GM23338 (cell line): ENCODE data around the gene SYT13.

Experiments used
- EZH2 ChIP-seq: fragments of 200-600 bp; sonication (generic); IDR thresholded peaks from one replicate; pipeline ENCODE4 v1.8.0; 2017; ENCODE audit warnings: antibody characterized with exemption, mild to moderate bottlenecking, low read depth; ENCODE audit not compliant: unreplicated experiment
- EZH2phosphoT487 ChIP-seq: fragments of 200-600 bp; sonication (generic); IDR thresholded peaks from one replicate; pipeline ENCODE4 v1.8.1; 2018; ENCODE audit warnings: antibody characterized with exemption; ENCODE audit not compliant: unreplicated experiment
- REST ChIP-seq: IDR thresholded peaks from one replicate; pipeline ENCODE4 v1.6.1; 2018; ENCODE audit warnings: antibody characterized with exemption; ENCODE audit not compliant: unreplicated experiment
- TF ChIP-seq, protein P1 (sequence below), 2 experiments: fragments of 200-600 bp in 1 of 2; sonication (generic) in 1 of 2; conservative IDR thresholded peaks; 2 replicates each; pipeline versions ENCODE4 v1.5.1 to v1.6.1; 2016 to 2017; ENCODE audit warnings: antibody characterized with exemption in 2 of 2, low read depth in 2 of 2, mild to moderate bottlenecking in 2 of 2, moderate library complexity in 1 of 2
- TF ChIP-seq, protein P2 (sequence below): IDR thresholded peaks from 2 replicates; pipeline ENCODE4 v1.6.1; 2016; ENCODE audit warnings: antibody characterized with exemption

DNA sequence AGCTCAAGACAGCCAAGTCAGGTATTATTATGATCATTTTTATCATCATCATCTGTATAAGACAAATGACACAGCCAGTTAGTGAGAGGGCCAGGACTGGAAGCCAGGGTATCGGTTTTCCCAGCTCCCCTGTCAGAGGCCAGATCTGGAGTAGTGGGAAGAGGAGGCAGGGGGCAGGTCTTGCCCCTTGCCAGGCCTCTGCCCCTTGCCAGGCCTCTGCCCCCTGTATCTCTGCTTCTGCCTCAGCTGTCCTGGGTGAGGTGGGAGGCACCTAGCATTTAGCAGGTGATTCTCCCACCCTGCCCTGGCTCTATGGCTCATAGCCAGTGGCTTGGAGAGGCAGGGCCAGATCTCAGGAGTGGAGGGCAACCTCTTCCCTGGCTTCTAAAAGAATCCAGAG is 72.4 kb downstream of the SYT13 start:
- TF ChIP-seq, protein P1, sequence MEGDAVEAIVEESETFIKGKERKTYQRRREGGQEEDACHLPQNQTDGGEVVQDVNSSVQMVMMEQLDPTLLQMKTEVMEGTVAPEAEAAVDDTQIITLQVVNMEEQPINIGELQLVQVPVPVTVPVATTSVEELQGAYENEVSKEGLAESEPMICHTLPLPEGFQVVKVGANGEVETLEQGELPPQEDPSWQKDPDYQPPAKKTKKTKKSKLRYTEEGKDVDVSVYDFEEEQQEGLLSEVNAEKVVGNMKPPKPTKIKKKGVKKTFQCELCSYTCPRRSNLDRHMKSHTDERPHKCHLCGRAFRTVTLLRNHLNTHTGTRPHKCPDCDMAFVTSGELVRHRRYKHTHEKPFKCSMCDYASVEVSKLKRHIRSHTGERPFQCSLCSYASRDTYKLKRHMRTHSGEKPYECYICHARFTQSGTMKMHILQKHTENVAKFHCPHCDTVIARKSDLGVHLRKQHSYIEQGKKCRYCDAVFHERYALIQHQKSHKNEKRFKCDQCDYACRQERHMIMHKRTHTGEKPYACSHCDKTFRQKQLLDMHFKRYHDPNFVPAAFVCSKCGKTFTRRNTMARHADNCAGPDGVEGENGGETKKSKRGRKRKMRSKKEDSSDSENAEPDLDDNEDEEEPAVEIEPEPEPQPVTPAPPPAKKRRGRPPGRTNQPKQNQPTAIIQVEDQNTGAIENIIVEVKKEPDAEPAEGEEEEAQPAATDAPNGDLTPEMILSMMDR (conservative IDR thresholded peaks at IDR 0.05; ENCODE audit: low read depth in 2 of 2) = no peak
- TF ChIP-seq EZH2 (no peak), REST (no peak), EZH2phosphoT487 (no peak)
- TF ChIP-seq, protein P2, sequence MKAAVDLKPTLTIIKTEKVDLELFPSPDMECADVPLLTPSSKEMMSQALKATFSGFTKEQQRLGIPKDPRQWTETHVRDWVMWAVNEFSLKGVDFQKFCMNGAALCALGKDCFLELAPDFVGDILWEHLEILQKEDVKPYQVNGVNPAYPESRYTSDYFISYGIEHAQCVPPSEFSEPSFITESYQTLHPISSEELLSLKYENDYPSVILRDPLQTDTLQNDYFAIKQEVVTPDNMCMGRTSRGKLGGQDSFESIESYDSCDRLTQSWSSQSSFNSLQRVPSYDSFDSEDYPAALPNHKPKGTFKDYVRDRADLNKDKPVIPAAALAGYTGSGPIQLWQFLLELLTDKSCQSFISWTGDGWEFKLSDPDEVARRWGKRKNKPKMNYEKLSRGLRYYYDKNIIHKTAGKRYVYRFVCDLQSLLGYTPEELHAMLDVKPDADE = no peak
